Natural killer cell (primary cell): ENCODE results near the gene SLC23A2. TPM values are rescaled to one million over a fixed set of nuclear protein-coding genes. Genes with fewer than 3 reads are reported as not detected.
A peak's percentile ranks its signal among the peaks of the same experiment; 100 is the strongest.

Experiments
- ATAC-seq, 3 donors: fragments of 150-1000 bp in 2 of 3; fragments of 200-7000 bp in 1 of 3; cut with Tn5 transposase; 1 replicate in 1 of 3; 2 replicates in 2 of 3; pipeline ENCODE4 v1.10.0; 2021; ENCODE audit warnings: mild to moderate bottlenecking in 2 of 3, moderate library complexity in 2 of 3
- DNase-seq, 2 donors: peaks; one replicate each; pipeline versions ENCODE4 v3.0.0 to v3.0.0-alpha.2; 2013 to 2021; ENCODE audit warnings: mixed read lengths in 1 of 2
- H3K27ac ChIP-seq: one replicate; pipeline ENCODE4 v1.5.1; 2013; ENCODE audit warnings: mild to moderate bottlenecking, low read length
- H3K27me3 ChIP-seq: one replicate; pipeline ENCODE4 v1.6.1; 2013; ENCODE audit warnings: low read length; ENCODE audit not compliant: control insufficient read depth, insufficient read depth
- H3K36me3 ChIP-seq: one replicate; pipeline ENCODE4 v1.6.1; 2013; ENCODE audit warnings: low read length; ENCODE audit not compliant: control insufficient read depth, insufficient read depth
- H3K4me1 ChIP-seq: one replicate; pipeline ENCODE4 v1.6.1; 2013; ENCODE audit warnings: low read length; ENCODE audit not compliant: control insufficient read depth, insufficient read depth
- H3K4me3 ChIP-seq: one replicate; pipeline ENCODE4 v1.5.1; 2013; ENCODE audit warnings: low read length
- H3K9me3 ChIP-seq: one replicate; pipeline ENCODE4 v1.6.1; 2013; ENCODE audit warnings: low read length; ENCODE audit not compliant: control insufficient read depth, insufficient read depth
- H3K27ac Mint-ChIP-seq, 2 donors: one replicate each; pipeline ENCODE4 v1.8.0; 2022; ENCODE audit warnings: mild to moderate bottlenecking in 2 of 2, mixed read lengths in 2 of 2, moderate library complexity in 1 of 2
- H3K27me3 Mint-ChIP-seq, 2 donors: one replicate each; pipeline ENCODE4 v1.8.0; 2022; ENCODE audit warnings: low read depth in 2 of 2, mixed read lengths in 2 of 2
- H3K36me3 Mint-ChIP-seq: one replicate; pipeline ENCODE4 v1.8.0; 2022; ENCODE audit warnings: mixed read lengths
- H3K4me1 Mint-ChIP-seq, 2 donors: one replicate each; pipeline ENCODE4 v1.8.0; 2022; ENCODE audit warnings: mixed read lengths in 2 of 2
- H3K4me3 Mint-ChIP-seq: one replicate; pipeline ENCODE4 v1.8.0; 2022; ENCODE audit warnings: mild to moderate bottlenecking, moderate library complexity, mixed read lengths
- H3K9me3 Mint-ChIP-seq, 2 donors: one replicate each; pipeline ENCODE4 v1.8.0; 2022; ENCODE audit warnings: mixed read lengths in 2 of 2
- CTCF ChIP-seq: fragments of 200-600 bp; IDR thresholded peaks from one replicate; pipeline ENCODE4 v1.8.0; 2022; ENCODE audit warnings: antibody characterized with exemption
- WGBS: methylation state at CpG from one replicate; pipeline ENCODE4 v1.1.7; 2013; ENCODE audit warnings: missing lambda C conversion rate; ENCODE audit not compliant: insufficient coverage; 5-methylcytosine and 5-hydroxymethylcytosine counted together
- intact Hi-C: fragments of 100-400 bp; cut with micrococcal nuclease; formaldehyde crosslinking; loops from one replicate; pipeline ENCODE4 v1.14.2; 2022
- total RNA-seq, 4 donors: library from RNA; stranded (reverse); fragments of 120-200 nt in 1 of 4; gene quantifications; one replicate each; pipeline versions ENCODE4 v1.2.3 to v1.2.4, GENCODE V29; 2013 to 2022

The SLC23A2 gene
- total RNA-seq, 3 donors from 2014 or later (not counting 1 experiment from before 2014, with no cell fraction given) = 21.8 to 31.5 (median 26.0) TPM

- Mint-ChIP-seq H3K27ac (peak overlapping the region in 1 of 2 donors; percentile 47), H3K4me1 (peaks cover 22 to 24% of the 10 kb centered on the region in 2 donors), H3K4me3 (no peak overlapping the region), H3K27me3 (no peaks in the 10 kb centered on the region), H3K9me3 (no peaks in the 10 kb centered on the region), H3K36me3 (no peaks in the 10 kb centered on the region)
- Histone ChIP-seq H3K27me3 (no peaks in the 10 kb centered on the region), H3K4me1 (peaks cover 30% of the 10 kb centered on the region), H3K27ac (no peak overlapping the region), H3K36me3 (peaks cover 4% of the 10 kb centered on the region), H3K9me3 (no peaks in the 10 kb centered on the region), H3K4me3 (no peak overlapping the region)
- DNase-seq (no peak), ATAC-seq (no peak)
- intact Hi-C loops = no loop called here
- no peak for TF ChIP-seq CTCF
- 88% methylated on average over 5 of the region's 6 CpGs for WGBS
These were observed 109.3 kb downstream of the SLC23A2 start for GRCh38 chr20:4891997-4892396.

- Mint-ChIP-seq H3K4me3 (no peak overlapping the region), H3K4me1 (peaks cover 26 to 27% of the 10 kb centered on the region in 2 donors), H3K36me3 (no peaks in the 10 kb centered on the region), H3K27ac (peak overlapping the region in 1 of 2 donors; percentile 58), H3K27me3 (no peaks in the 10 kb centered on the region), H3K9me3 (no peaks in the 10 kb centered on the region)
- intact Hi-C loops = no loop called here
- Histone ChIP-seq H3K36me3 (peaks cover 4% of the 10 kb centered on the region), H3K27ac (no peak overlapping the region), H3K27me3 (no peaks in the 10 kb centered on the region), H3K4me1 (peaks cover 23% of the 10 kb centered on the region), H3K4me3 (no peak overlapping the region), H3K9me3 (no peaks in the 10 kb centered on the region)
- no peak for DNase-seq
- 91% methylated on average over 7 of the region's 7 CpGs for WGBS
- TF ChIP-seq CTCF = no peak
- ATAC-seq = no peak
These were observed 110.0 kb downstream of the SLC23A2 start for GRCh38 chr20:4891190-4891763.

- peaks cover 25 to 26% of the 10 kb centered on the region in 2 donors for H3K4me1 Mint-ChIP-seq
- H3K4me3 ChIP-seq = no peak overlapping the region
- DNase-seq = no peak
- no peak for ATAC-seq
- H3K27ac Mint-ChIP-seq = peak overlapping the region in 1 of 2 donors; percentile 18
- H3K4me1 ChIP-seq = peaks cover 14% of the 10 kb centered on the region
- no peaks in the 10 kb centered on the region for H3K27me3 Mint-ChIP-seq
- peaks cover 4% of the 10 kb centered on the region for H3K36me3 ChIP-seq
- no peaks in the 10 kb centered on the region for H3K9me3 ChIP-seq
- 97% methylated on average over 6 of the region's 7 CpGs for WGBS
- H3K4me3 Mint-ChIP-seq = no peak overlapping the region
- intact Hi-C loops = no loop called here
- no peaks in the 10 kb centered on the region for H3K27me3 ChIP-seq
- H3K9me3 Mint-ChIP-seq = no peaks in the 10 kb centered on the region
- H3K36me3 Mint-ChIP-seq = no peaks in the 10 kb centered on the region
- H3K27ac ChIP-seq = no peak overlapping the region
- TF ChIP-seq CTCF = no peak
These were observed 111.9 kb downstream of the SLC23A2 start for GRCh38 chr20:4889446-4889845.

GRCh38 chr20:4887586-4887985 lies 113.7 kb downstream of the SLC23A2 start:
- H3K4me1 ChIP-seq = peaks cover 8% of the 10 kb centered on the region
- intact Hi-C loops = no loop called here
- H3K36me3 ChIP-seq = peaks cover 22% of the 10 kb centered on the region
- ATAC-seq = no peak
- no peak for DNase-seq
- no peak overlapping the region for H3K4me3 ChIP-seq
- 91% methylated on average over 11 of the region's 11 CpGs for WGBS
- no peaks in the 10 kb centered on the region for H3K27me3 Mint-ChIP-seq
- peaks cover 24 to 27% of the 10 kb centered on the region in 2 donors for H3K4me1 Mint-ChIP-seq
- no peak overlapping the region for H3K4me3 Mint-ChIP-seq
- H3K27me3 ChIP-seq = no peaks in the 10 kb centered on the region
- H3K9me3 Mint-ChIP-seq = no peaks in the 10 kb centered on the region
- peak overlapping the region in 1 of 2 donors; percentile 12 for H3K27ac Mint-ChIP-seq
- H3K36me3 Mint-ChIP-seq = no peaks in the 10 kb centered on the region
- no peaks in the 10 kb centered on the region for H3K9me3 ChIP-seq
- TF ChIP-seq CTCF = no peak
- no peak overlapping the region for H3K27ac ChIP-seq
